Suppressor macrophage (primary cell): Measurements from ENCODE around the gene CYLD.

Experiments
- DNase-seq, 4 experiments: peaks; one replicate each; pipeline ENCODE4 v3.0.0-alpha.2; 2020 to 2022

The CYLD gene

GRCh38 chr16:50740736-50741135 lies 1.1 kb upstream of the CYLD start:
- peak; percentile 40 to 79 (median 50) for DNase-seq

GRCh38 chr16:50741225-50741780 lies 583 bp upstream of the CYLD start:
- peak in 3 of 4 experiments; percentile 36 to 38 (median 37) for DNase-seq

DNA sequence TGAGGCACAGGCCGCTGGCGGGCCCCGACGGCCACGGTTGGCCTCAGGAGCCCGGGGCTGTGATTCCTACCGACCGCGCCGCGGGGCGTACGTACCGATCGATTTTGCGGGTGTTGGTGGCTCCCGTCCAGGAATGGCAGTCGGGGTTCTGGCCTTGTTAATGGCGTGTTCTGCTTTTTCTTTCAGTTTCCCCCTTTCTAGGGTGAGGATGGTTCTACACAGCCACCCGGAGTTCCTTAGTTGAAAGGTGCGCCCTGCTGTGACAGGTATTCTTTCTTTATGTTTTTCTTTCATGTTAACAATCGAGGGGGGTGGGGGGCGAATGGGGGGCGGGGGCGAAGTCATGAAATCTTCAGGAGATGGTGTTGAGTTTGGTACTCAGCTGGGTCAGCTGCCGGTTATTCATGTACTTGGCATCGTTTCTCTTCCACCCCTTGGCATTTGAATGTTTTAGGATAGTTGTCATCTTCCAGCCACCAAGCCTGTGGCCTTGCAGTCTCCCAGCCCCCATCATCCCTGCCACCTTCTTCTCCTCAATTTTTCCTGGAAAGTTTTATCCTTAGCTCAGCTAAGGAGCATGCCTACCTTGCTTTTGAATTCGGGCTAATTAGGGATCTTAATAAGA lies 802 bp downstream of the CYLD start:
- peak; percentile 43 to 66 (median 60) for DNase-seq

DNA sequence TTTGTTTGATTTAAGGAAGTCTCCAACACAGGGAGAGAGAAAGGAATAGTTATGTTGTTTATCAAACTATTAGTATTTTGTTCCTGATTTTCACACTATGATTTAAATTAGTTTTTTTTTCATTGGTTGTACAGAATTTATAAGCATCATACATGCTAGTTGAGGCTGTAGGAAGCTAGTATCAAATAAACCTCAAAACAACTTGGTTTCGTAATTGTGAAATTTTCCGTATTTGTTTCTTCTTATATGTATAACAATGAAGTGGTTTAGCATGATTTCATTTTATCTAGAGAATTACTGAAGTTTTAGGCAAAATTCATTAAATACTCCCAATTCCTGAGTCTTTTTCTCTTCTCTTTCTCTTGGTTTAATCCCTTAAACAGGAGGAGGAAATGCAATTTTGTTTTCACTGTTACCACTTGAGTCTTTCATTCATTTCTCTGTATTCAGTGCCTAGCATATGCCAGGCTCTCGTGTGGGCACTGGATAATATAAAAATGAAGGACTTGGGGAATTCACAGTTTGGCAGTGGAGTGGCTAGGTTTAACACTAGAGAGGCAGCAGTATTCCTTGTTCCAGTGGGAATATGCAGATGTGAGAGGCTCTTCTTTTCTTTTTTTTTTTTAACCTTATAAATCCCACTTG lies 1.8 kb downstream of the CYLD start:
- no peak for DNase-seq

GRCh38 chr16:50744881-50745280 lies 3.0 kb downstream of the CYLD start:
- DNase-seq: no peak

- no peak for DNase-seq
These were observed 4.1 kb downstream of the CYLD start for GRCh38 chr16:50745940-50746339.

DNA sequence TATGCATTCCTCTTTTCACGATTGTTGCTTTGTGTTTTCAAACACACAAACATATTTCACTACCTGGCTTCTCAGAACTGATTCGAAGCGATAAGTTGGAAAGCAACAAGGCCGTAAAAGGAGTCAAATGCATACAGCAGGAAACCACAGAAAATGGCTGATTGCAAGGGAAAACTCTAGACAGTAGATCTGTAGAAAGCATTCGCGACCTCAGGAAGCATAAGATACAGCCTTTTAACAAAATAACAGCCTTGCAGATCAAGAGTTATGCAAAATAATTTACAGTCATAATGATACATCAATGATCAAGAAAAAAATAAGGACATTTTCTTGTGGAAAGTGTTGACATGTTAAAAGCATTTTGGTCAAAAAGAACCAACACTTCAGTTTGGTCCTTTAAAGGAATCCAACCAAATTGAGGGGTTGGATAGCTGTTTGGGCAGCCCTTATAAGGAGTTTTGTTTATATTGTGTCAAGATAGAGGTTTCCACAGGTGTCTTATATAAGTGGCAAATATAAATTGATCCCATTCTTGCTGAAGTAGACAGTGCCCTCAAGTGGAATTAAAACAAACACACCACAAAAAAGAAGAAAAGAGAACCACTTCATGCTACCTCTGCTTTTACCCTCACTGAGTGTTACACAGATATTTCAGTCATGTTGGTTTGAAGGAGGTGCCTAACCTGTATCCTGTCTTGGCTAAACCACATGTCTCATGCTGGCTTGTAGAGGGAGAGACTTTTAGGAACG lies 5.5 kb downstream of the CYLD start:
- DNase-seq: peak in 2 of 4 experiments; percentile 58 to 64

- DNase-seq: peak in 1 of 4 experiments; percentile 23
These were observed 9.6 kb downstream of the CYLD start for GRCh38 chr16:50751528-50751927.

GRCh38 chr16:50752471-50753235 lies 10.8 kb downstream of the CYLD start:
- DNase-seq: no peak

DNA sequence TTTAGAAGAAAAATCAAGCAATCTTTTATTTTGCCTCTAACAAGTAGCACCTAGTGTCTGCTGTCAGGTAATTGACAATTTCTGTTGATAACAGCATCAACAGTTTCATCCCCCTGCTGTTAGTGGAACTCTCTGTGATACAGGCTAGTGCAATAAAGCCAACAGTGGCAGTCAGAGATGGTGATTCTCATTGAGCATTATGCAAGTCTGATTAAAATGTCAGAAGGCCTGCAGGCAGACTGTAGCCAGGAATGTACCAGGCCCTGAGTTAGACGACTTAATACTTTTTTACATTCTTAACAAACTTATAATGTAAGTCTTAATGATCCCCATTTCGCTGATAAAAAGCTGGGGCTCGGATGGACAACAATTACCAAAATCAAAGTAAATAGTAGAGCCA lies 14.6 kb downstream of the CYLD start:
- DNase-seq: no peak

- DNase-seq: peak; percentile 8 to 44 (median 26)
These were observed 19.4 kb downstream of the CYLD start for GRCh38 chr16:50761267-50761666.

- no peak for DNase-seq
These were observed 20.4 kb downstream of the CYLD start for GRCh38 chr16:50762241-50762640.

GRCh38 chr16:50763211-50763610 lies 21.3 kb downstream of the CYLD start:
- DNase-seq: no peak

DNA sequence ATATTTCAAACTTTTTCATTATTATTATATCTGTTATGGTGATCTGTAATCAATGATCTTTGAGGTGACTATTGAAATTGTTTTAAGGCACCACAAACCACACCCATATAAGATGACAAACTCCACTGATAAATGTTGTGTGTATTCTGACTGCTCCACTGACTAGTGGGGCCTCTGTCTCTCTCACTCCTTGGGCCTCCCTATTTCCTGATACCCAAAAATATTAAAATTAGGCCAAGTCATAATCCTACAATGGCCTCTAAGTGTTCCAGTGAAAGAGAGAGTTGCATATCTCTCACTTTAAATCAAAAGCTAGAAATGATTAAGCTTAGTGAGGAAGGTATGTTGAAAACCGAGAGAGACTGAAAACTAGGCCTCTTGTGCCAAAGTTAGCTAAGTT lies 23.4 kb downstream of the CYLD start:
- DNase-seq: no peak

GRCh38 chr16:50765861-50766260 lies 24.0 kb downstream of the CYLD start:
- no peak for DNase-seq

DNA sequence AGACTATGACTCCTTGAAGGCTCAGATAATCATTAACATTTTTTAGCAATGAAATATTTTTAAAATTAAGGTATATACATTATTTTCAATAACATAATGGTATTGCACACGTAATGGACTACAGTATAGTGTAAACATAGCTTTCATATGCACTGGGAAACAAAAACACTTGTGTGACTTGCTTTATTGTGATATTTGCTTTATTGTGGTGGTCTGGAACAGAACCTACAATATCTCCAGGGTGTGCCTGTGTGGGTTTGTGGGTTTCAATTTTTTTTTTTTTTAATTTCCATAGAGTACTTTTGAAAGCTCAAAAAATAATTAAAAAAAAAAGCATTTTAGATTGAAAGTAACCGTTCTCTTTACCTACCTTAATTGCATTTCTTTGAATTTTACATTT lies 25.3 kb downstream of the CYLD start:
- no peak for DNase-seq

DNA sequence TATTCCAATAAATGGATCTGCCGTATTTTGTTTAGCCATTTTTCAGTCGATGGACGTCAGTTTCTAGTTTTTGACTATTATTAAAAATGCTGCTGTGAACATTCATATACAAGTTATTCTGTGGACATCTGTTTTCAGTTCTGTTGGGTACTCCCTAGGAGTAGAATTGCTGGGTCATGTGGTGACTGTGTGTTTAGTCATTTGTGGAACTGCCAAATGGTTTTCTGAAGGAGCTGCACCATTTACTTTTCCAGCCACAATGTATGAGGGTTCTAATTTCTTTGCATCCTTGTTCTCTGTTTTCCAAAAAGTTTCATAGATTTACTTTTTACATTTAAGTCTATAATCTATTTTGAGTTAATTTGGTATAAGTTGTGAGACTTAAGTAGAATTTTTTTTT lies 29.5 kb downstream of the CYLD start:
- no peak for DNase-seq

DNA sequence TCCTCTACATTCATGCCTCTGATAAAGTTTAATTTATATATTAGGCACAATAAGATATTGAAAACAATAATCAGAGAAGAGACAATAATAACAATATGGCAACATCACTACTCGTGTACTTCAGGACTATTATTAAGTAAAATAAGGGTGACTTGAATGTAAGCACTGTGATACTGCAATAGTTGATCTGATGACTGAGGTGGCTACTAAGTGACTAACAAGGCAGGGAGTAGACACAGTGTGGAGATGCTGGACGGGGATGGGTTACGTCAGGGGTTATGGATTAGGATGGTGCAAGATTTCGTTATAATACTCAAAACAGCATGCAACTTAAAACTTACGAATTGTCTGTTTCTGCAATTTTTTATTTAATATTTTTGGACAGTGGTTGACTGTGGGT lies 32.5 kb downstream of the CYLD start:
- no peak for DNase-seq

- DNase-seq: no peak
These were observed 33.1 kb downstream of the CYLD start for GRCh38 chr16:50774960-50775359.

- no peak for DNase-seq
These were observed 34.2 kb downstream of the CYLD start for GRCh38 chr16:50776037-50776436.

GRCh38 chr16:50778284-50779163 lies 36.6 kb downstream of the CYLD start:
- no peak for DNase-seq

GRCh38 chr16:50781043-50781442 lies 39.2 kb downstream of the CYLD start:
- DNase-seq: no peak
